Fibroblast of the aortic adventitia (primary cell): ENCODE measurements around the gene SPATA13. TPM values are rescaled to one million over a fixed set of nuclear protein-coding genes. Genes with fewer than 3 reads are reported as not detected.
"Not testable (repeated sequence)": the region's sequence is repeated elsewhere in the genome, so short reads cannot be mapped to it uniquely, and the experiment has no call there.

Experiments
- DNase-seq: peaks from one replicate; pipeline ENCODE4 v3.0.0-alpha.2; 2010; ENCODE audit warnings: low read depth
- H3K4me3 ChIP-seq: 2 replicates; pipeline ENCODE4 v1.5.1; 2011; ENCODE audit warnings: low read depth, mild to moderate bottlenecking, control low read depth, low read length, moderate library complexity
- CTCF ChIP-seq: IDR thresholded peaks from 2 replicates; pipeline ENCODE4 v1.5.1; 2011; ENCODE audit warnings: mild to moderate bottlenecking, low read length, control low read depth, inconsistent platforms; ENCODE audit not compliant: insufficient read depth
- total RNA-seq: library from RNA; depleted of rRNA; stranded (reverse); fragments of >200 nt; gene quantifications from 2 replicates; pipeline ENCODE4 v1.2.3, GENCODE V29; 2012; ENCODE audit warnings: low replicate concordance

The SPATA13 gene
- total RNA-seq, result 12.2 and 17.3 TPM in 2 replicates

DNA sequence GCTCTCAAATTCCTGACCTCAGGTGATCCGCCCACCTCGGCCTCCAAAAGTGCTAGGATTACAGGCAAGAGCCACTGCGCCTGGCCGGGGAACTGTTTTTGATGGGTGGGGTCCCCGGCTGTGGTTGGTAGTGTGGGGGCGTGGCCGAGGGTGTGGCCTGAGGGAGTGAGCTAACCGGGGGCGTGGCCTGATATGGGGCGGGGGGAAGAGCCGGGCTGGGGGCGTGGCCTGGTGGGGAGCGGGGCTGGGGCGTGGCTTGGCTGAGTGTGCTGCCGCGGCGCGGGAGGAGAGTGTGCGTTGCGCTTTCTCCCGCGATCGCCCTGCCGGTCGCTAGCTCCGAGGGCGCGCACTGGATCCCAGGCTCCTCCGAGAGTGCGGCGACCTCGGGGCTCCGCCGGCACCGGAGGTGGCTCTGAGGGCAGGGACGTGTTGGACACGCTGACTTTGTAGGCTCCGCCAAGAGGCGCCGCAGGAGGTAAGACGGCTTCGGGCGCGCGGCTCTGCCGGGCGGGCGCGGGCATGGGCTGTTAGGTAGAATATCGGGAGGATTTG, at the start of gene SPATA13:
Gene SPATA13, plus strand, starts transcription at position 263 of the 552 bp plus-strand sequence. CDS start 62,210 bp downstream, outside the sequence.
- peak within 1 kb of the TSS; percentile 80 for H3K4me3 ChIP-seq
- DNase-seq, result peak; percentile 83
- peak; percentile 0 for TF ChIP-seq CTCF

DNA sequence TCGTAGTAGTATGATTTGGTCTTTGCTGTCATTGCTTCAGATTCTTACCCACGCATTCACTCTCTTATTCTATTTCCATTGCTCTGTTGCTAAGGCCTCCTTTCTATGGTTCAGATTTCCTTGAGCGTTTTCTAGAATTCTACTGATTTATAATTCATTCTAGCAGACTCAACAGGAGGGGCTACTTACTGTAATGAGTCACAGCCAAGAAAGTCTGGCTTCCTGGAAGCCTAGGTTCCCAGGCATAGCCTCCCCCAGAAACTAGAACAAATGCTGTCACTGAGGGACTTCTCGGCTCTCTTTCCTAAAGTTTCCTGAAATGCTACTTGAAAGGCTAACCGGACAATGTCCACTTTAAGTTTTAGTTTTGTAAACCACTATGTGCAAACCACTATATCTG, 47.7 kb upstream of the SPATA13 start:
- H3K4me3 ChIP-seq, result no peak overlapping the region
- DNase-seq, result no peak
- no peak for TF ChIP-seq CTCF

- no peak for TF ChIP-seq CTCF
- no peak overlapping the region for H3K4me3 ChIP-seq
- no peak for DNase-seq
Measured at GRCh38 chr13:24115671-24116070, 44.8 kb upstream of the SPATA13 start.

- TF ChIP-seq CTCF, result no peak
- DNase-seq, result no peak
- H3K4me3 ChIP-seq, result no peak overlapping the region
Measured at GRCh38 chr13:24116131-24116530, 44.4 kb upstream of the SPATA13 start.

DNA sequence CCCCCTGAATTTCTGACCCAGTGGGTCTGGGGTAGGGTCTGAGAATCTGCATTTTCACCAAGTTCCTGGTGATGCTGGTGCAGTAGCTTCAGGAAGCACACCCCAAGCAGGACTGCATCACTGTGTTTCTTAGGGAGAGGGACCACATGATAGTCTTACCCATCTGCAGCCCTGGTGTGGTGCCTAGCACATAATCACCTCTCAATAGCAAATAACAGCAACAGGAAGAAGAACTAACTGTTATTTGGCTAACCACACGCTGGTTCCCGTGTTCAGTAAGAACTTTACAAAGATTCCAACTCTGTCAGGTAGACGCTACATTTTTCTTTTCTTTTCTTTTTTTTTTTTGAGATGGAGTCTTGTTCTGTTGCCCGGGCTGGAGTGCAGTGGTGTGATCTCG, 41.9 kb upstream of the SPATA13 start:
- TF ChIP-seq CTCF, result no peak
- no peak overlapping the region for H3K4me3 ChIP-seq
- DNase-seq, result no peak

GRCh38 chr13:24119626-24120508, 40.7 kb upstream of the SPATA13 start:
- H3K4me3 ChIP-seq, result no peak overlapping the region
- no peak for TF ChIP-seq CTCF
- DNase-seq, result peak; percentile 31

DNA sequence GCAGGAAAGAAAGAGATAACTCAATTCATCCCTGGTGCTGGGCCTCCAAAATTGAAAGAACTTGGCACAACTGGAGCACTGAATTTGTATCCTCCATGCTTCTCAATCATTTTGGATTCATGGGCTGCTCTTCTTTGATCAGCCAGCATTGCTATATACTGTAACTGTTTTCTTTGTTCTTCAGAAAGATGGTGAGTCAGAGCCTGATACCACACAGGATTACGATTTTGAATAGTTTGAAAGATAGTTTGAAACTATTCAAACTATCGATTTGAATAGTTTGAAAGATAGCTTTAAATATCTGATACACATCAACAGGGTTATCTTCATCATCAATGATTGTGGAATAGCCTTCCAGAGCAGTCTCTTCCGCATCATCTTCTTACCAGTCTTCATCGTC, 38.5 kb upstream of the SPATA13 start:
- H3K4me3 ChIP-seq, DNase-seq: not testable (repeated sequence)
